ENCODE measurements around the gene FNDC7.
"Not testable (repeated sequence)": the region's sequence is repeated elsewhere in the genome, so short reads cannot be mapped to it uniquely, and the experiment has no call there.

The FNDC7 gene

GRCh38 chr1:108729481-108729880 lies 16.8 kb downstream of the FNDC7 start:
- DNase-seq (ENCODE audit: extremely low read depth in 1 of 2, low read depth in 1 of 2) = no peak

- no peak for DNase-seq (ENCODE audit: extremely low read depth in 1 of 2, low read depth in 1 of 2)
These were observed 19.7 kb downstream of the FNDC7 start for GRCh38 chr1:108732398-108732797.

GRCh38 chr1:108734171-108734865 lies 21.6 kb downstream of the FNDC7 start:
- no peak for DNase-seq (ENCODE audit: extremely low read depth in 1 of 2, low read depth in 1 of 2)

GRCh38 chr1:108742253-108742652 lies 29.5 kb downstream of the FNDC7 start:
- no peak for DNase-seq (ENCODE audit: extremely low read depth in 1 of 2, low read depth in 1 of 2)

- DNase-seq (ENCODE audit: extremely low read depth in 1 of 2, low read depth in 1 of 2) = no peak
These were observed 33.3 kb downstream of the FNDC7 start for GRCh38 chr1:108745980-108746381.

- peak; percentile 99 to 100 for DNase-seq (ENCODE audit: extremely low read depth in 1 of 2, low read depth in 1 of 2)
These were observed 33.9 kb downstream of the FNDC7 start, which contains the start of gene STXBP3 for GRCh38 chr1:108746382-108747170. STXBP3 (plus strand) TSS chr1:108746674; CDS start chr1:108746738, 64 bp downstream.

GRCh38 chr1:108747171-108747850 lies 34.6 kb downstream of the FNDC7 start:
- DNase-seq (ENCODE audit: extremely low read depth in 1 of 2, low read depth in 1 of 2) = peak; percentile 6 to 32

GRCh38 chr1:108747898-108748297 lies 35.2 kb downstream of the FNDC7 start:
- no peak for DNase-seq (ENCODE audit: extremely low read depth in 1 of 2, low read depth in 1 of 2)

- DNase-seq (ENCODE audit: extremely low read depth in 1 of 2, low read depth in 1 of 2) = no peak
These were observed 36.4 kb downstream of the FNDC7 start for GRCh38 chr1:108749081-108749480.

- DNase-seq (ENCODE audit: extremely low read depth in 1 of 2, low read depth in 1 of 2) = no peak
These were observed 37.9 kb downstream of the FNDC7 start for GRCh38 chr1:108750476-108751181.

- DNase-seq (ENCODE audit: extremely low read depth in 1 of 2, low read depth in 1 of 2) = no peak
These were observed 40.7 kb downstream of the FNDC7 start for GRCh38 chr1:108753363-108753762.

GRCh38 chr1:108758796-108759195 lies 46.1 kb downstream of the FNDC7 start:
- no peak for DNase-seq (ENCODE audit: extremely low read depth in 1 of 2, low read depth in 1 of 2)

GRCh38 chr1:108767115-108767514 lies 54.4 kb downstream of the FNDC7 start:
- no peak for DNase-seq (ENCODE audit: extremely low read depth in 1 of 2, low read depth in 1 of 2)

- DNase-seq (ENCODE audit: extremely low read depth in 1 of 2, low read depth in 1 of 2) = no peak
These were observed 55.0 kb downstream of the FNDC7 start for GRCh38 chr1:108767708-108768107.

GRCh38 chr1:108777839-108778238 lies 65.1 kb downstream of the FNDC7 start:
- no peak for DNase-seq (ENCODE audit: extremely low read depth in 1 of 2, low read depth in 1 of 2)

- DNase-seq (ENCODE audit: extremely low read depth in 1 of 2, low read depth in 1 of 2) = no peak
These were observed 66.7 kb downstream of the FNDC7 start for GRCh38 chr1:108779455-108779854.

GRCh38 chr1:108780937-108781574 lies 68.3 kb downstream of the FNDC7 start:
- DNase-seq (ENCODE audit: extremely low read depth in 1 of 2, low read depth in 1 of 2) = no peak

GRCh38 chr1:108781575-108781944 lies 68.9 kb downstream of the FNDC7 start:
- not testable (repeated sequence) for DNase-seq (ENCODE audit: extremely low read depth in 1 of 2, low read depth in 1 of 2)

- DNase-seq (ENCODE audit: extremely low read depth in 1 of 2, low read depth in 1 of 2) = no peak
These were observed 72.6 kb downstream of the FNDC7 start for GRCh38 chr1:108785264-108785663.

- DNase-seq (ENCODE audit: extremely low read depth in 1 of 2, low read depth in 1 of 2) = no peak
These were observed 73.2 kb downstream of the FNDC7 start for GRCh38 chr1:108785880-108786279.

- no peak for DNase-seq (ENCODE audit: extremely low read depth in 1 of 2, low read depth in 1 of 2)
These were observed 79.1 kb downstream of the FNDC7 start for GRCh38 chr1:108791790-108792189.

Data from stimulated activated CD8-positive, alpha-beta memory T cell treated with anti-CD3 and anti-CD28 coated beads, Interleukin-7, amount 100 ng/mL, for 48 hours (primary cell).